IPS-18a (cell line): ENCODE measurements around the gene RARB.

Source experiments
- H3K27ac ChIP-seq: one replicate; pipeline ENCODE4 v1.5.1; 2013; ENCODE audit warnings: low read length
- H3K27me3 ChIP-seq: one replicate; pipeline ENCODE4 v1.6.1; 2013; ENCODE audit warnings: mild to moderate bottlenecking, low read length; ENCODE audit not compliant: control insufficient read depth, insufficient read depth
- H3K36me3 ChIP-seq: one replicate; pipeline ENCODE4 v1.6.1; 2013; ENCODE audit warnings: low read depth, low read length; ENCODE audit not compliant: control insufficient read depth
- H3K4me1 ChIP-seq: one replicate; pipeline ENCODE4 v1.6.1; 2013; ENCODE audit warnings: low read depth, low read length; ENCODE audit not compliant: control insufficient read depth
- H3K4me3 ChIP-seq: one replicate; pipeline ENCODE4 v1.5.1; 2013; ENCODE audit warnings: low read length
- H3K9ac ChIP-seq: one replicate; pipeline ENCODE4 v1.6.1; 2013; ENCODE audit warnings: mild to moderate bottlenecking, low read length, moderate library complexity
- H3K9me3 ChIP-seq: one replicate; pipeline ENCODE4 v1.6.1; 2013; ENCODE audit warnings: low read depth, low read length; ENCODE audit not compliant: control insufficient read depth

The RARB gene

DNA sequence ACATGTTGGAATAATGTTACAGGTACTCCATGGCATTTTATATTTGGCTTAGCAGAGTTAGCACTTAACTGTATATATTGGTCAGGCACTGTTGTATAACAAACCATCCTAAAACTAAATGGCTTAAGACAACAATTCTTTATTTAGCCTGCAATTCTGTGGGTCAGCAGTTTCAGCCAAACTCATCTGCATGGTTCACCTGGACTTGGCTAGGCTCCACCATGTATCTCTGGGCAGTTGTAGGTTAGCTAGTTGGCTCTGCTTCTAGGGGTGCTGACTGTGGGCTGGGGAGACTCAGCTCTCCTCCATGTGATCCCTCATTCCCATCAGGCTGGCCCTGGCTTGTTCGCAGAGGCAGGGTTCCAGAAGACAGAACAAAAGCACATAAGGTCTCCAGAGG lies 34.4 kb downstream of the RARB start:
- H3K9ac ChIP-seq: no peak overlapping the region
- no peaks in the 10 kb centered on the region for H3K4me1 ChIP-seq
- no peaks in the 10 kb centered on the region for H3K27me3 ChIP-seq
- H3K36me3 ChIP-seq: no peaks in the 10 kb centered on the region
- no peak overlapping the region for H3K4me3 ChIP-seq
- no peaks in the 10 kb centered on the region for H3K9me3 ChIP-seq
- H3K27ac ChIP-seq: no peak overlapping the region

DNA sequence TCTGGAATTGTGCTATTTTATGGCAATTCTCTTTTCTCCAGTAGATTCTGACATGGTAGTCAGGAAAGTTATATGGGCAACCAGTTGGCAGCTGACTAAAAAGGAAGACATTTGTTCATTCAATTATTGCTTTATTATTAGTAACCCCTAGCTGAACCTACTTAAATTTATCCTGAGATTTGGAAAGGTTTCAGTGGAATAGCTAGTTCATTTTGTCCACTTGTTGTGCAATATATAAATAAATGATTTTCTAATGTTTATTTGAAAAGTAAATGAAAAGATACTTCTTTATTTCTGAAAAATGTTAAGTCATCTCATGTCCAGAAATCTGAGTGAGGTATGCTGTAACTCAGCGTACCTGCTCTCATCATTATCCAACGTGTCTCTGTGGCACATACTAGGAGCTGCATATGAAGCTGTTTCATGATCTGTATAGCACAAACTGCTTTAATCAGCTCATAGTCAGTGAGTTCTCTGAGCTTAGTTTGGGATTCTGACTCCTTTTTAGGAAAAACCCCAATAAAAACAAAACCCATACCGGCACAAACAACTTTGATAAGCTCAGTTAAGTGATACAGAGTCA lies 35.9 kb downstream of the RARB start:
- no peaks in the 10 kb centered on the region for H3K27me3 ChIP-seq

DNA sequence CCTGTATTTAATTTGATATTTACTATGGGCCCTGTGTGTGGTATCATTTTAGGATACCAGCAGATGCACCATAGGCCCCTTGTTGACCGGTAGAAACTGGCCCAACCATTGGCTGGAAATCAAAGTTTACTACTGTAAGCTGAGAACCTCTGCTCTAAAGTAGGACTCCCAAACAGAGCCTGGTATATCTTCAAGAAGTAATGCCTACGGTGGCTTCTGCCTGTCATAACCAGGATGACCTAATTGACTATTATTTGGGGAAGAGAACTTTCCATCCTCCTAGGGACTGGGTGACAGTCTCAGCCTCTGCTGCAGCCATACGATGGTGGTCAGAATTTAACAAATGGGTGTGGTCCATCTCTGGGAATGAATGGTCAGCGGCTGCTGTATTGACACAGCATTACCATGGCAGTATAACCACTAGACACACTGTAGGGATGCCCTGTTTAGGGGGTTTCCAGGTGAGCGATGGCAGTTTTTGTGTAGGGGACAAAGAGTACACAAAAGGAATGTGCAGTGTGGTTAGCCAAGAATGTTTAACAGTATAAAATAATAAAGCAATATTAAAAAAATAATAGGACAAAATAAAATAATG lies 37.3 kb downstream of the RARB start:
- Histone ChIP-seq H3K4me1 (no peaks in the 10 kb centered on the region), H3K9me3 (no peaks in the 10 kb centered on the region), H3K4me3 (no peak overlapping the region), H3K9ac (no peak overlapping the region), H3K27ac (no peak overlapping the region), H3K27me3 (no peaks in the 10 kb centered on the region), H3K36me3 (no peaks in the 10 kb centered on the region)

More for the DNA sequence above, 35.9 kb downstream of the RARB start:
- H3K36me3 ChIP-seq: no peaks in the 10 kb centered on the region
- H3K27ac ChIP-seq: no peak overlapping the region
- no peaks in the 10 kb centered on the region for H3K9me3 ChIP-seq
- H3K4me1 ChIP-seq: no peaks in the 10 kb centered on the region
- no peak overlapping the region for H3K4me3 ChIP-seq
- H3K9ac ChIP-seq: no peak overlapping the region

DNA sequence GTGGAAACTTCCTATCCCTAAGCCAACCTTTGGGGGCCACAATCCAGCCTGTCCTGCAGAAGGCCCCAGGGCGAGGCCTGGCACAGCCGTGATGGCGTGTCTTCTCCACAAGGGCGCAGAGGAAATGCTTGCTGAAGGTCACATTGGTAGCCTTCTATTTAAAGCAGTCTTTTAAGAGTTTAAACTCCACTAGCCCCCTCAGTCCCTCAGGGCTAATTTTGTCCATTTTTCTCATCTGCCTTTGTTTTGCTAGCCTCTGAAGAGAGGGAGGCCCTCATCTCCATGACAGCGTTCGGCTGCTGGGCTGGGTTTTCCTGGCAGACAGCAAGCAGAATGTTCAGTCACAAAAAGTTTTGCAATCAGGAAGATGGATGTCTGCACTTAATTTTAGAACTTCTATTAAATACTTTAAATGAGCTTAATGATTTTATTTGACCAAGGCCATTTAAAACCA lies 40.8 kb downstream of the RARB start:
- no peaks in the 10 kb centered on the region for H3K36me3 ChIP-seq
- no peaks in the 10 kb centered on the region for H3K9me3 ChIP-seq
- peaks cover under 1% of the 10 kb centered on the region for H3K4me1 ChIP-seq
- no peak overlapping the region for H3K27ac ChIP-seq
- no peaks in the 10 kb centered on the region for H3K27me3 ChIP-seq
- H3K9ac ChIP-seq: no peak overlapping the region
- H3K4me3 ChIP-seq: no peak overlapping the region

DNA sequence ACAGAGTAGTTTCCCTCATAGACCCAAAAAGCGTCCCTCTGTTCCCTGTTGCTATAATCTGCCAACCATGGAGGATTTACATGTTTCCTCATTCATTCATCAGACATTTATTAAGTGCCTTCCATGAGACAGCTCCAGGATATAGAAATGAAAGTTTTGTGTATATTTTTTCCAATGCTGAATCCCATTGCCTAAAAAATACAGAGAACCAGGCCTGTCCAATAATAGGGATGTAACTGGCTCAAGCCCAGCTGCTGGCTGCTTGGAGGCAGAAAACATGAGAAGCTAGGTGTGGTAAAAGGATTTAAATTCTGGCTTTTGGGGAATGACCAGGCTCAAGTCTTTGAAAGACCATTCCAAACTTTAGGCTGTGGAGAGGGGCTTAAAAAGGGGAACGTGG lies 41.5 kb downstream of the RARB start:
- Histone ChIP-seq H3K4me1 (peaks cover 2% of the 10 kb centered on the region), H3K27me3 (no peaks in the 10 kb centered on the region), H3K9me3 (no peaks in the 10 kb centered on the region), H3K36me3 (no peaks in the 10 kb centered on the region), H3K9ac (no peak overlapping the region), H3K27ac (no peak overlapping the region), H3K4me3 (no peak overlapping the region)

DNA sequence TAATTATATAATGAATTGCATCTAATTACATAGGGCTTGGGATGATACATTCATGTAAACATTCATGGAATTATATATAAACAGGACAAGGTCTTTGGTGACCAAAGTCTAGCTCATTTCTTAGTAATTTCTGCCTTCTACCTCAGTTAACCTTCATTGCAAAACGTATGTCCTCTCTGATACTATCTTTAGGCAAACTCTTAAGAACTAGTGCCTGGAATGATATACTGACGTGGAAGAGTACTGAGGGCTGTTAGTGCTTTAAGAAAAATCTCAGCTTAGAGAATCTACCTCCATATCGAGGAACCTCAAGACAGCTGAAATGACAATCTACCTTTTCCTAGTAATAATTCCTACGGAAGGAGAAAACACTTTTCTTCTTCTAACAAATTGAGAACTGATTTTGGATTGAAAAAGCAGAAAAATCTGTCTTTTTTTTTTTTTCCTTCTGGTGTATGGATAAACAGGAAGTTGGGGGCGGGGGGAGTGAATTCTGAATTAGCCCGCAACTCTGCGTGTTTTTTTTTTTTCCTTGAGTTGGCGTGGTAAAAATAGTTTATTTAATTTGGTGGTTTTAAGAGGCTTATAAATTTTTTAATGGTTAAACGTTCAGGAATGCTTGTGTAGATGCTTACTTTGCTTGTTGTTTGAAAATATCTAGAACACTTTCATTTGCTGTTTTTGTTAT lies 43.2 kb downstream of the RARB start:
- Histone ChIP-seq H3K27ac (no peak overlapping the region), H3K4me1 (peaks cover 2% of the 10 kb centered on the region), H3K9me3 (no peaks in the 10 kb centered on the region), H3K9ac (no peak overlapping the region), H3K4me3 (no peak overlapping the region), H3K36me3 (no peaks in the 10 kb centered on the region), H3K27me3 (no peaks in the 10 kb centered on the region)

DNA sequence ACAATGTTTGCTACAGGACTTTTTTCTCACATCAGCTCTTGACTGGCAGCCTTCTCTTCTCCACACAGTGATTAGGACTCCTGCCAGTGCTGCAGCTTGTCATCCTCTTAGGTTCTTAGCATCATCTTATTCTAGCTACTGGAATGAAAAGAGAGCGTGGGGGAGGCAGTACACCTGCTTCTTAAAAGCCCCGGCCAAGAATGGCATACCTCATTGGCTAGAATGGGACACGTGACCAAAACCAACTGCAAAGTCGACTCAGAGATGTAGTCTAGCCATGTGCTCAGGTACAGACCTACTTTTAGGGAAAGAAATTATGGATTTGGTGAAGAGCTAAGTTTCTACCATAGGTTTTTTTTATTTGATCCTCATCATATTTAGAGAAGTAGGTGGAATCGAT lies 44.1 kb downstream of the RARB start:
- H3K9me3 ChIP-seq: no peaks in the 10 kb centered on the region
- no peaks in the 10 kb centered on the region for H3K36me3 ChIP-seq
- no peaks in the 10 kb centered on the region for H3K27me3 ChIP-seq
- H3K9ac ChIP-seq: no peak overlapping the region
- no peak overlapping the region for H3K27ac ChIP-seq
- H3K4me3 ChIP-seq: no peak overlapping the region
- peaks cover 2% of the 10 kb centered on the region for H3K4me1 ChIP-seq

DNA sequence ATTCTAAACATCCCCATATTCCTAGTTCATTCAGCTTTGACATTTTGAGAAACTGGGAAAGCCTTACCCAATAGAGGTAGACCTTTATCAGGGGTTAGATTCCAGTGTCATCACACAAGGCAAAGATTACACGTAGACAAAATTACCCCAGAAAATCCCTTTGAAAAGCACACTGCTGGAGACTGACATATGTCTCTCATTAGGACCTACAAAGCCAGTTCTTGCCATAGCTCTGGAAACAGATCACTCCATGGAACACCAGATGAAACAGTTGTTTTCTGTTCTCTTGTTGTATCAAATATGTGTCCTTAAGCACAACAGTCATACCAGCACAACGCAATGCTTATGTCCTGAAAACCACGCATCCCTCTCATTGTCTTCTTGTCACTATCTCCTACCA lies 44.7 kb downstream of the RARB start:
- H3K36me3 ChIP-seq: no peaks in the 10 kb centered on the region
- peaks cover 2% of the 10 kb centered on the region for H3K4me1 ChIP-seq
- no peak overlapping the region for H3K4me3 ChIP-seq
- H3K27ac ChIP-seq: no peak overlapping the region
- no peak overlapping the region for H3K9ac ChIP-seq
- no peaks in the 10 kb centered on the region for H3K27me3 ChIP-seq
- H3K9me3 ChIP-seq: no peaks in the 10 kb centered on the region

DNA sequence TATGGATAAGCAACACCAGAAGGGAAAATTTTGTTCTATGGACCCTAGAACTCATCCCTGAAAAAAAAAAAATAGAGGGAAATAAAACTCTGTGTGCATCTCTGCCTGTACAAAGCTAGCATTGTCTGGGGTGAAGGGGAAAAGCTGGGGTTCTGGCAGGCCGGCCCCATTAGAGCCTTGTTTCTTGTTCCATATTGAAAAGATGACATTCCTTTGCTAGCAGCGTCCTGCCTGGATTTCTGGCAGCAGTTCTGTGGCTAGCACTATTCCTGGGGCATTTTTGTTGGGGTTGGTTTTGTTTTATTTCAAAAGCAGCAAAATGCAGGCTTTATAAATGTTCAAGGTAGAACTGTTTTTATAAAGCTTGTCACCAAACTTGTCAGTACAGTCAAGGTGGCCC lies 45.2 kb downstream of the RARB start:
- Histone ChIP-seq H3K27ac (no peak overlapping the region), H3K36me3 (no peaks in the 10 kb centered on the region), H3K9me3 (no peaks in the 10 kb centered on the region), H3K27me3 (no peaks in the 10 kb centered on the region), H3K4me1 (peaks cover 2% of the 10 kb centered on the region), H3K9ac (no peak overlapping the region), H3K4me3 (no peak overlapping the region)

DNA sequence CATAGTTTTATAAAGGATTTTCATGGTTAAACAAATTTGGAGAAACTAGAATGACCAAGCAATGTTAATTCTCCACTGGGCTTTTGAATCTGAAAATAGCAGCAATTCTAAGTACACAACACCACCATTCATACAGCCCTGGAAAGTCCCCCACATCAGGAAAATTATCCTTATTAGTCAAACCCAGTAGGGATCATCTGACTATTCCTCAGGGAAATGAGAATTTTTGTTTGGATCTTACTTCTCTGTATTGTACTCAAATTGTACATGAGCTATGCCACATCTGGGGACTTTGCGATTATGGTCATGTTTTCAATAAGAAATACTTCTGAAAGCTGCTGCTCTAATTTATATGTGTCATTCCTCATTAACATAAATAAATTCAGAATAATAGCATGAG lies 46.0 kb downstream of the RARB start:
- H3K4me3 ChIP-seq: no peak overlapping the region
- no peak overlapping the region for H3K27ac ChIP-seq
- H3K27me3 ChIP-seq: no peaks in the 10 kb centered on the region
- no peaks in the 10 kb centered on the region for H3K9me3 ChIP-seq
- H3K9ac ChIP-seq: no peak overlapping the region
- H3K4me1 ChIP-seq: peaks cover 2% of the 10 kb centered on the region
- no peaks in the 10 kb centered on the region for H3K36me3 ChIP-seq

DNA sequence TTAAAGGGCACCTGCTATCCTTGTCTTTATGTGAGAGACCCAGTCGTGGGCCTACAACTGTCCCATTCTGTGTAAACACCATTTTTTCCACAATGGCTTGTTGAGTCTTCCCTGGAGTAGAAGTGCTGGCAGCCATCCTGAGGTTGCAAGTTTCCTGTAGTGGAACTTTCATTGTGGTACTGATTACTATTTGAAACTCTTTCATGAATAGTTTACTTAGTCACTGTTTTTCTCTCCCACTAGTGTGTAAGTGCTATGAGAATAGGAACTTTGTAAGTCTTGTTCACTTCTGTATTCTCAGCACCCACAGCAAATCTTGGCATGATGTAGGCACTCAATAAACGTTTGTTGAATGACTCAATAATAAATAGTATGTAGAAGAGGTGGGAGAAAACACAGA lies 48.6 kb downstream of the RARB start:
- Histone ChIP-seq H3K9me3 (no peaks in the 10 kb centered on the region), H3K27ac (no peak overlapping the region), H3K27me3 (no peaks in the 10 kb centered on the region), H3K36me3 (no peaks in the 10 kb centered on the region), H3K4me1 (peaks cover 2% of the 10 kb centered on the region), H3K9ac (no peak overlapping the region), H3K4me3 (no peak overlapping the region)
